T-cell (primary cell): ENCODE results near the gene SPTA1. TPM values are rescaled to one million over a fixed set of nuclear protein-coding genes. Genes with fewer than 3 reads are reported as not detected.

Source experiments
- ATAC-seq, 4 experiments: fragments of 200-7000 bp in 3 of 4; fragments of 150-1000 bp in 1 of 4; cut with Tn5 transposase; replicated peaks in 1 of 4; 1 replicate in 3 of 4; 2 replicates in 1 of 4; pipeline ENCODE4 v1.10.0; 2021; ENCODE audit warnings: moderate library complexity in 3 of 4, mild to moderate bottlenecking in 2 of 4, moderate number of reproducible peaks in 1 of 4
- CTCF ChIA-PET, 2 donors: fragments of 300-600 bp; sonication (Branson Sonifier 250); formaldehyde crosslinking; loops; one replicate each; lab custom pipeline; 2022; ENCODE audit warnings: antibody characterized with exemption in 2 of 2; lab: Charles Lee
- POLR2A ChIA-PET, 2 donors: fragments of 300-600 bp; sonication (Branson Sonifier 250); formaldehyde crosslinking; loops; one replicate each; lab custom pipeline; 2022; ENCODE audit warnings: antibody characterized with exemption in 2 of 2; lab: Charles Lee
- DNase-seq, 35 experiments: peaks; one replicate each; pipeline versions ENCODE4 v3.0.0 to v3.0.0-alpha.2; 2013 to 2023
- H3K27ac ChIP-seq: one replicate; pipeline ENCODE4 v1.5.1; 2013; ENCODE audit warnings: low read length
- H3K27me3 ChIP-seq, 2 experiments: replicated peaks in 1 of 2; 1 replicate in 1 of 2; 2 replicates in 1 of 2; pipeline versions ENCODE4 v1.6.1 to v1.7.0; 2013; ENCODE audit warnings: low read length in 1 of 2, mixed read lengths in 1 of 2; ENCODE audit not compliant: control insufficient read depth in 2 of 2, insufficient read depth in 2 of 2; ENCODE audit errors: extremely low read depth in 1 of 2
- H3K36me3 ChIP-seq, 2 donors: 1 replicate in 1 of 2; 2 replicates in 1 of 2; pipeline versions ENCODE4 v1.6.1 to v1.7.0; 2013; ENCODE audit warnings: low read length in 1 of 2; ENCODE audit not compliant: control insufficient read depth in 2 of 2, insufficient read depth in 1 of 2; ENCODE audit errors: extremely low read depth in 1 of 2
- H3K4me1 ChIP-seq, 2 experiments: 1 replicate in 1 of 2; 2 replicates in 1 of 2; pipeline versions ENCODE4 v1.6.1 to v1.7.0; 2013; ENCODE audit warnings: low read length in 2 of 2, mixed read lengths in 1 of 2; ENCODE audit not compliant: insufficient read depth in 2 of 2, control insufficient read depth in 1 of 2; ENCODE audit errors: extremely low read depth in 1 of 2
- H3K4me3 ChIP-seq, 2 donors: 1 replicate in 1 of 2; 2 replicates in 1 of 2; pipeline versions ENCODE4 v1.5.1 to v1.7.0; 2013; ENCODE audit warnings: mild to moderate bottlenecking in 2 of 2, low read length in 1 of 2, moderate library complexity in 1 of 2; ENCODE audit not compliant: control insufficient read depth in 1 of 2; ENCODE audit errors: extremely low read depth in 1 of 2
- H3K9me3 ChIP-seq: 2 replicates; pipeline ENCODE4 v1.7.0; 2013
- H3K27ac Mint-ChIP-seq, 2 donors: one replicate each; pipeline ENCODE4 v1.8.0; 2020 to 2021; ENCODE audit warnings: mild to moderate bottlenecking in 2 of 2, mixed read lengths in 2 of 2
- H3K27me3 Mint-ChIP-seq, 2 donors: one replicate each; pipeline ENCODE4 v1.8.0; 2021 to 2022; ENCODE audit warnings: mixed read lengths in 2 of 2
- H3K36me3 Mint-ChIP-seq: one replicate; pipeline ENCODE4 v1.8.0; 2021; ENCODE audit warnings: mixed read lengths
- H3K4me1 Mint-ChIP-seq, 3 donors: one replicate each; pipeline ENCODE4 v1.8.0; 2020 to 2022; ENCODE audit warnings: mixed read lengths in 3 of 3, mild to moderate bottlenecking in 1 of 3
- H3K4me3 Mint-ChIP-seq, 3 donors: one replicate each; pipeline ENCODE4 v1.8.0; 2020 to 2022; ENCODE audit warnings: mild to moderate bottlenecking in 3 of 3, mixed read lengths in 3 of 3, moderate library complexity in 3 of 3
- H3K9me3 Mint-ChIP-seq, 3 donors: one replicate each; pipeline ENCODE4 v1.8.0; 2020 to 2022; ENCODE audit warnings: mixed read lengths in 3 of 3
- WGBS: methylation state at CpG from one replicate; pipeline ENCODE4 v1.1.5; 2013; ENCODE audit warnings: missing lambda C conversion rate; ENCODE audit not compliant: insufficient coverage; 5-methylcytosine and 5-hydroxymethylcytosine counted together
- total RNA-seq, 35 experiments: library from RNA in 6 of 35; stranded (reverse) in 6 of 35; fragments of 120-200 nt in 1 of 35; gene quantifications; one replicate each; pipeline versions ENCODE4 v1.2.1 to v1.2.4 and lab custom pipeline; 2013 to 2026

The SPTA1 gene
- total RNA-seq, 5 donors from 2014 or later (not counting 1 experiment from before 2014, with no cell fraction given): 0.03 to 0.23 (median 0.09) TPM; not detected in 2

GRCh38 chr1:158577561-158577960 lies 109.0 kb downstream of the SPTA1 start:
- peaks cover 7 to 22% of the 10 kb centered on the region in 2 donors for H3K27me3 Mint-ChIP-seq
- Histone ChIP-seq H3K27me3 (no peaks in the 10 kb centered on the region), H3K4me3 (no peak overlapping the region), H3K27ac (no peak overlapping the region), H3K36me3 (no peaks in the 10 kb centered on the region), H3K9me3 (no peaks in the 10 kb centered on the region), H3K4me1 (no peaks in the 10 kb centered on the region)
- no CpG with 5 or more reads among the region's 3 CpGs for WGBS
- ATAC-seq (no peak), DNase-seq (no peak)
- H3K4me1 Mint-ChIP-seq: no peaks in the 10 kb centered on the region
- H3K36me3 Mint-ChIP-seq: no peaks in the 10 kb centered on the region
- POLR2A ChIA-PET: no interaction called here
- no peaks in the 10 kb centered on the region for H3K9me3 Mint-ChIP-seq
- H3K27ac Mint-ChIP-seq: no peak overlapping the region
- no peak overlapping the region for H3K4me3 Mint-ChIP-seq
- CTCF ChIA-PET: no interaction called here

DNA sequence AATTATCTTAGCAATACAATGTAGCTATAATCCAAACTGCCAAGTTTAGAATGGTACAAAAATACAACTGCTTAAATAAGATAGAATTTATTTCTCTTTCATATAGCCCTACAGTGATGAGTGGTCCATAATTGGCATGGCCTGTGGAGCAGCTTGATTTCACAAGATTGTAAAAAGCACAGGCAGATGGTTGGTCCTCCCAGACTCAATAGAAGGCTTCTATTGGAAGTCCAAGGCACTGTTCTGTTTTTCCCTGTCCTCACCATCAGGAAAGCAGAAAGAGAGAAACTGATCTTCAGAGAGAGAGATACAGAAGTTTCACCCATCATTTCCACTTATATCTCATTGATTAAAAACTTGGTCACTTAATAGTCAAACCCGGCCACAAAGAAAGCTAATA lies 114.3 kb downstream of the SPTA1 start:
- H3K27me3 ChIP-seq: no peaks in the 10 kb centered on the region
- no peaks in the 10 kb centered on the region for H3K4me1 ChIP-seq
- Mint-ChIP-seq H3K4me1 (no peaks in the 10 kb centered on the region), H3K27me3 (peaks cover 16 to 24% of the 10 kb centered on the region in 2 donors), H3K36me3 (no peaks in the 10 kb centered on the region), H3K27ac (no peak overlapping the region), H3K4me3 (no peak overlapping the region), H3K9me3 (peaks cover 0 to 4% (median 0%) of the 10 kb centered on the region in 3 donors)
- H3K36me3 ChIP-seq: no peaks in the 10 kb centered on the region
- H3K27ac ChIP-seq: no peak overlapping the region
- ChIA-PET CTCF (no interaction called here), POLR2A (no interaction called here)
- no peaks in the 10 kb centered on the region for H3K9me3 ChIP-seq
- DNase-seq (no peak), ATAC-seq (no peak)
- WGBS: no CpG with 5 or more reads among the region's 1 CpG
- no peak overlapping the region for H3K4me3 ChIP-seq

- H3K4me3 ChIP-seq: no peak within 1 kb of the TSS
- peaks cover 24% of the 10 kb centered on the region in 2 donors for H3K27me3 Mint-ChIP-seq
- H3K27me3 ChIP-seq: no peaks in the 10 kb centered on the region
- POLR2A ChIA-PET: no interaction called here
- H3K36me3 Mint-ChIP-seq: no peaks in the 10 kb centered on the region
- H3K27ac Mint-ChIP-seq: no peak within 1 kb of the TSS
- 100% methylated on average over 2 of the region's 3 CpGs for WGBS
- no peaks in the 10 kb centered on the region for H3K4me1 Mint-ChIP-seq
- CTCF ChIA-PET: no interaction called here
- ATAC-seq (no peak), DNase-seq (no peak)
- H3K9me3 Mint-ChIP-seq: peaks cover 0 to 4% (median 0%) of the 10 kb centered on the region in 3 donors
- no peaks in the 10 kb centered on the region for H3K9me3 ChIP-seq
- H3K36me3 ChIP-seq: no peaks in the 10 kb centered on the region
- H3K27ac ChIP-seq: no peak within 1 kb of the TSS
- no peak within 1 kb of the TSS for H3K4me3 Mint-ChIP-seq
- no peaks in the 10 kb centered on the region for H3K4me1 ChIP-seq
Observed at GRCh38 chr1:158570480-158570879, 116.0 kb downstream of the SPTA1 start, which contains the start of gene OR6P1. Gene OR6P1 (minus strand): TSS chr1:158570580. CDS start chr1:158563604, 6,976 bp downstream.

DNA sequence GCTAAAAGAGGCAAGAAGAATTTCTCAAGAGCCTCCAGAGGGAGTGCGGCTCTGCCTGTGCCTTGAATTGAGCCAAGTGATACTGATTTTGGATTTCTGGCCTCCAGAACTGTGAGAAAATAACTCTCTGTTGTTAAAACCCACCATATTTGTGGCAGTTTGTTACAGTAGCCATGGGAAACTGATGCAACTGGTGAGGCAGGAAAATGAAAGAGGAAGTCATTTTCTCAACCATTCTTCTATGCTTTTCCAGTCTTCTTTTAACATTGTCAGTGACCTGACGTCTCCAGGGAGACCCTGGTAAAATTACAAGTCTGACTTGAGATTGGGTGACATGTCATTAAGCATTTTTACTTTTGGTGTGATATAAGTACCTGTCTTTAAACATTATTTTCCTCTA lies 121.9 kb downstream of the SPTA1 start:
- POLR2A ChIA-PET: no interaction called here

GRCh38 chr1:158563853-158564252 lies 122.7 kb downstream of the SPTA1 start:
- ChIA-PET CTCF (no interaction called here), POLR2A (no interaction called here)
- H3K27ac ChIP-seq: no peak overlapping the region
- no peak overlapping the region for H3K4me3 Mint-ChIP-seq
- H3K36me3 ChIP-seq: no peaks in the 10 kb centered on the region
- no peaks in the 10 kb centered on the region for H3K4me1 ChIP-seq
- peaks cover 36 to 39% of the 10 kb centered on the region in 2 donors for H3K27me3 Mint-ChIP-seq
- no peaks in the 10 kb centered on the region for H3K9me3 ChIP-seq
- H3K36me3 Mint-ChIP-seq: no peaks in the 10 kb centered on the region
- WGBS: no CpG with 5 or more reads among the region's 2 CpGs
- H3K27ac Mint-ChIP-seq: no peak overlapping the region
- no peaks in the 10 kb centered on the region for H3K27me3 ChIP-seq
- ATAC-seq (no peak), DNase-seq (no peak)
- H3K9me3 Mint-ChIP-seq: peaks cover 0 to 5% (median 4%) of the 10 kb centered on the region in 3 donors
- H3K4me1 Mint-ChIP-seq: peaks cover 0 to 2% (median 0%) of the 10 kb centered on the region in 3 donors
- no peak overlapping the region for H3K4me3 ChIP-seq

More for the DNA sequence above, 121.9 kb downstream of the SPTA1 start:
- Histone ChIP-seq H3K27me3 (no peaks in the 10 kb centered on the region), H3K36me3 (no peaks in the 10 kb centered on the region), H3K4me3 (no peak overlapping the region), H3K4me1 (no peaks in the 10 kb centered on the region), H3K27ac (no peak overlapping the region), H3K9me3 (no peaks in the 10 kb centered on the region)
- ATAC-seq: no peak
- Mint-ChIP-seq H3K4me1 (peaks cover 0 to 2% (median 0%) of the 10 kb centered on the region in 3 donors), H3K36me3 (no peaks in the 10 kb centered on the region), H3K9me3 (peaks cover 0 to 5% (median 4%) of the 10 kb centered on the region in 3 donors), H3K4me3 (no peak overlapping the region), H3K27ac (no peak overlapping the region), H3K27me3 (peaks cover 38 to 39% of the 10 kb centered on the region in 2 donors)
- DNase-seq: no peak
- WGBS: no CpG with 5 or more reads among the region's 2 CpGs
- CTCF ChIA-PET: no interaction called here

Other genes with a start within 250 kb of the SPTA1 start
- gene OR10K1, start 224.9 kb downstream of the SPTA1 start, total RNA-seq: not detected
- gene OR10R2, start 214.5 kb downstream of the SPTA1 start, total RNA-seq: not detected
- gene OR6Y1, start 132.3 kb downstream of the SPTA1 start, total RNA-seq: not detected
- not detected for gene OR6P1, start 116.1 kb downstream of the SPTA1 start, total RNA-seq
- not detected for gene OR10X1, start 106.8 kb downstream of the SPTA1 start, total RNA-seq
- gene OR10Z1, start 81.4 kb downstream of the SPTA1 start, total RNA-seq: not detected
- gene OR6K2, start 13.9 kb upstream of the SPTA1 start, total RNA-seq: not detected
- gene OR6K3, start 34.0 kb upstream of the SPTA1 start, total RNA-seq: not detected
- not detected for gene OR6K6, start 68.0 kb upstream of the SPTA1 start, total RNA-seq
- not detected for gene OR6N1, start 85.5 kb upstream of the SPTA1 start, total RNA-seq
- not detected for gene OR6N2, start 94.5 kb upstream of the SPTA1 start, total RNA-seq
- gene MNDA, start 144.6 kb upstream of the SPTA1 start, total RNA-seq: 1 to 10 TPM in 1 of 5 donors, under 1 TPM in 4; 0.20 to 1.2 (median 0.61) TPM
- 10 to 100 TPM; 32.6 to 65.4 (median 35.4) TPM for gene PYHIN1, start 244.8 kb upstream of the SPTA1 start, total RNA-seq